Measurements from ENCODE around the gene RABGAP1L. TPM values are rescaled to one million over a fixed set of nuclear protein-coding genes. Genes with fewer than 3 reads are reported as not detected.

The RABGAP1L gene
- total RNA-seq, 1 experiment from 2014 or later: 76.9 TPM

DNA sequence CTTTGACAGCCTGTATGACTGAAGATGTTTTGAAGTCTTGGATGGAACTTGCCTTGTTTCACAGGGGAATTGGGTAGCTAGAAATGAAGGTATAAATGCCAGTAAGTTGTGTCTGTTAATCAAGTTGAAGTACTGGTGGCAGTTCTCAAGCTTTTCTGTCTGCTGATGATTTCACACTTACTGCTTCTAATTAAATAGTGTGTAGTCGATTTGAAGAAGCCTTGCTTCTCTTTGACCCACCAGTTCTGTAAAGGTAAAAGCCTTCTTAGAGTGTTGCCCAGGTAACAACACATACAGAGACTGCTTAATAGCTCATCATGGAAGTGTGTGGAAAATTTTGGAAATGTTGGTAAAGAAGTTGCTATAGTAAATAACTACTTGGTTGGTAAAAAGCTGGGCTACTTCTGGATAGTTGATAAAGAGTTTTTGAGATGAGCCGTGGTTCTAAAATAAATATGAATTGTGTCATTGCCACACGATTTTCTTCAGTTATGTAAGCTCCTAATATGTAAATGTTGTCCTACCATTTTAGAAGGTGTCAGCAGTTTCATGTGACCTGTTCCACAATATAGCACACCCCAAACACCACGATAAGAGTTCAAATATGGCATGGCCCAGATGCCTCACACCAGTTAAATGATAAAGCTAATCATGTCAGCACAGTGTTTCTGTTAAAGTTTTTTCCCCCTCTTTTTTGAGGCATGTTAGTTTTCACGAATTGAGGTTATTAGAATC is 7.4 kb downstream of the RABGAP1L start:
- Mint-ChIP-seq H3K27ac (peak overlapping the region; percentile 24; the same call in 1 of the 2 replicates), H3K36me3 (no peaks in the 10 kb centered on the region), H3K9me3 (no peaks in the 10 kb centered on the region), H3K27me3 (ENCODE audit: low read depth) (no peaks in the 10 kb centered on the region), H3K4me3 (no peak overlapping the region), H3K4me1 (peaks cover 15% of the 10 kb centered on the region)
- no peak for TF ChIP-seq ZNF423 (CRISPR knock-in tag; IDR thresholded peaks at IDR 0.05)
- no peak for TF ChIP-seq HMGA2 (CRISPR knock-in tag; IDR thresholded peaks at IDR 0.05)
- TF ChIP-seq CDX4 (CRISPR knock-in tag; IDR thresholded peaks at IDR 0.05; ENCODE audit: borderline replicate concordance): no peak
- TF ChIP-seq ZNF219 (CRISPR knock-in tag; IDR thresholded peaks at IDR 0.05; ENCODE audit: borderline replicate concordance): no peak
- no peak for TF ChIP-seq KAT7 (CRISPR knock-in tag; IDR thresholded peaks at IDR 0.05; ENCODE audit: borderline replicate concordance)
- no peak for TF ChIP-seq ARID4B (CRISPR knock-in tag; IDR thresholded peaks at IDR 0.05; ENCODE audit: borderline replicate concordance)
- no peak for TF ChIP-seq TCF7 (CRISPR knock-in tag; IDR thresholded peaks at IDR 0.05; ENCODE audit: low read depth)
- TF ChIP-seq NFE2L1 (CRISPR knock-in tag; IDR thresholded peaks at IDR 0.05): no peak
- POLR2A ChIA-PET: interaction anchor here (0.8 kb wide), 1 partner anchor 1634 kb away, joined by 3 read pairs; no protein-coding TSS in a partner anchor
- DNase-seq (ENCODE audit: low spot score) (no peak), ATAC-seq (no peak)
- CTCF ChIA-PET: interaction anchor here (1.3 to 1.7 kb wide), 2 partner anchors 51 to 52 kb away, joined by 3 to 7 read pairs; no protein-coding TSS in a partner anchor

DNA sequence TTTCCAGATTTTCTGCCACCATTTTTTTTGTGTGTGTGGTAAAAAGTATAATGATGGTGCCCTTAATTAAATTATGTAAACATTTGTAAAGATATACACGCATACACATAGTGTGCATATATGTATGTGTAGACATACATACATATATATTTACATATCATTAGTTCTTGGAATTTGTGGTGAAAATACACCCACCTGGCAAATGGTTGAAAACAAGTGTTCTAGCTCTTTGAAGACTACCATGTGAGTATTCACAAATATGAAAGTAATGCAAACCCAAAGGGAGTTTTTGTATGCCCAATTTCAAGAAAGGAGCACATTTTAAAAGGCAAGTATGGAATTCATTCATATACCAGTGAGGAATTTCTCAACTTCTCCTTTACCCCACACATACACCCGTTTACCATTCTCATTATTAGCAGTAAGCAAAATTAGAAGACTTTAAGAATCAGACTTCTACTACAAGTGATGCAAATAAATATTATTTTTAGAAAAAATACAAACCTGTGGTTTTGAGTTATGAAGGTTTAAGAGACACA is 8.0 kb downstream of the RABGAP1L start:
- POLR2A ChIA-PET: interaction anchor here (0.6 kb wide), 1 partner anchor 29 kb away, joined by 5 read pairs; no protein-coding TSS in a partner anchor

DNA sequence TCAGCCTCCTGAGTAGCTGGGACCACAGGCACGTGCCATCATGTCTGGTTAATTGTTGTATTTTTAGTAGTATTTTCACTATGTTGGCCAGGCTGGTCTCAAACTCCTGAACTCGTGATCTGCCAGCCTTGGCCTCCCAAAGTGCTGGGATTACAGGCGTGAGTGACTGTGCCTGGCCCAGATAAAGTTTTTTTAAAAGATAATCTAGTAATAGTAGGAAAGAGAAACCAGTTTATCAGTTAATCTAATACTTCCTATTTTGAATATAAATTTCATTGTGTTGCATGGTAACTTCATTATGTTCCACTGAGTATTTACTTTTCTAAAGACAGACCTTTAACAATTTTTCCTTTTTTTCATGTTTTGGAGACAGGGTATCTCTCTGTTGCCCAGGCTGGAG is 10.0 kb downstream of the RABGAP1L start:
- TF ChIP-seq, protein P1, sequence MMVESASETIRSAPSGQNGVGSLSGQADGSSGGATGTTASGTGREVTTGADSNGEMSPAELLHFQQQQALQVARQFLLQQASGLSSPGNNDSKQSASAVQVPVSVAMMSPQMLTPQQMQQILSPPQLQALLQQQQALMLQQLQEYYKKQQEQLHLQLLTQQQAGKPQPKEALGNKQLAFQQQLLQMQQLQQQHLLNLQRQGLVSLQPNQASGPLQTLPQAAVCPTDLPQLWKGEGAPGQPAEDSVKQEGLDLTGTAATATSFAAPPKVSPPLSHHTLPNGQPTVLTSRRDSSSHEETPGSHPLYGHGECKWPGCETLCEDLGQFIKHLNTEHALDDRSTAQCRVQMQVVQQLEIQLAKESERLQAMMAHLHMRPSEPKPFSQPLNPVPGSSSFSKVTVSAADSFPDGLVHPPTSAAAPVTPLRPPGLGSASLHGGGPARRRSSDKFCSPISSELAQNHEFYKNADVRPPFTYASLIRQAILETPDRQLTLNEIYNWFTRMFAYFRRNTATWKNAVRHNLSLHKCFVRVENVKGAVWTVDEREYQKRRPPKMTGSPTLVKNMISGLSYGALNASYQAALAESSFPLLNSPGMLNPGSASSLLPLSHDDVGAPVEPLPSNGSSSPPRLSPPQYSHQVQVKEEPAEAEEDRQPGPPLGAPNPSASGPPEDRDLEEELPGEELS (CRISPR knock-in tag; IDR thresholded peaks at IDR 0.05): no peak
- TF ChIP-seq, protein P2, sequence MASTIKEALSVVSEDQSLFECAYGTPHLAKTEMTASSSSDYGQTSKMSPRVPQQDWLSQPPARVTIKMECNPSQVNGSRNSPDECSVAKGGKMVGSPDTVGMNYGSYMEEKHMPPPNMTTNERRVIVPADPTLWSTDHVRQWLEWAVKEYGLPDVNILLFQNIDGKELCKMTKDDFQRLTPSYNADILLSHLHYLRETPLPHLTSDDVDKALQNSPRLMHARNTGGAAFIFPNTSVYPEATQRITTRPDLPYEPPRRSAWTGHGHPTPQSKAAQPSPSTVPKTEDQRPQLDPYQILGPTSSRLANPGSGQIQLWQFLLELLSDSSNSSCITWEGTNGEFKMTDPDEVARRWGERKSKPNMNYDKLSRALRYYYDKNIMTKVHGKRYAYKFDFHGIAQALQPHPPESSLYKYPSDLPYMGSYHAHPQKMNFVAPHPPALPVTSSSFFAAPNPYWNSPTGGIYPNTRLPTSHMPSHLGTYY (CRISPR knock-in tag; IDR thresholded peaks at IDR 0.05): no peak
- TF ChIP-seq CDX4 (CRISPR knock-in tag; IDR thresholded peaks at IDR 0.05; ENCODE audit: borderline replicate concordance) (no peak), ZBTB21 (CRISPR knock-in tag; IDR thresholded peaks at IDR 0.05; ENCODE audit: borderline replicate concordance) (no peak), NFYB (CRISPR knock-in tag; conservative IDR thresholded peaks at IDR 0.05; ENCODE audit: low read depth) (no peak), GRHL2 (CRISPR knock-in tag; IDR thresholded peaks at IDR 0.05; ENCODE audit: insufficient replicate concordance, severe bottlenecking) (no peak)
- ATAC-seq (no peak), DNase-seq (ENCODE audit: low spot score) (no peak)
- H3K36me3 Mint-ChIP-seq: no peaks in the 10 kb centered on the region
- CTCF ChIA-PET: interaction anchor here (0.6 kb wide), 1 partner anchor 652 kb away, joined by 4 read pairs; no protein-coding TSS in a partner anchor
- POLR2A ChIA-PET: no interaction called here
- H3K4me1 Mint-ChIP-seq: no peaks in the 10 kb centered on the region
- H3K9me3 Mint-ChIP-seq: no peaks in the 10 kb centered on the region
- no peak overlapping the region; the same call in 1 of the 2 replicates for H3K27ac Mint-ChIP-seq
- H3K27me3 Mint-ChIP-seq (ENCODE audit: low read depth): no peaks in the 10 kb centered on the region
- no peak overlapping the region for H3K4me3 Mint-ChIP-seq

More for the DNA sequence above, 8.0 kb downstream of the RABGAP1L start:
- Mint-ChIP-seq H3K27me3 (ENCODE audit: low read depth) (no peaks in the 10 kb centered on the region), H3K36me3 (no peaks in the 10 kb centered on the region), H3K27ac (no peak overlapping the region), H3K9me3 (no peaks in the 10 kb centered on the region), H3K4me1 (peaks cover 9% of the 10 kb centered on the region), H3K4me3 (no peak overlapping the region)
- DNase-seq (ENCODE audit: low spot score) (no peak), ATAC-seq (no peak)
- TF ChIP-seq SMAD4 (CRISPR knock-in tag; IDR thresholded peaks at IDR 0.05) (no peak), ZNF671 (CRISPR knock-in tag; IDR thresholded peaks at IDR 0.05) (no peak)
- TF ChIP-seq, protein P3, sequence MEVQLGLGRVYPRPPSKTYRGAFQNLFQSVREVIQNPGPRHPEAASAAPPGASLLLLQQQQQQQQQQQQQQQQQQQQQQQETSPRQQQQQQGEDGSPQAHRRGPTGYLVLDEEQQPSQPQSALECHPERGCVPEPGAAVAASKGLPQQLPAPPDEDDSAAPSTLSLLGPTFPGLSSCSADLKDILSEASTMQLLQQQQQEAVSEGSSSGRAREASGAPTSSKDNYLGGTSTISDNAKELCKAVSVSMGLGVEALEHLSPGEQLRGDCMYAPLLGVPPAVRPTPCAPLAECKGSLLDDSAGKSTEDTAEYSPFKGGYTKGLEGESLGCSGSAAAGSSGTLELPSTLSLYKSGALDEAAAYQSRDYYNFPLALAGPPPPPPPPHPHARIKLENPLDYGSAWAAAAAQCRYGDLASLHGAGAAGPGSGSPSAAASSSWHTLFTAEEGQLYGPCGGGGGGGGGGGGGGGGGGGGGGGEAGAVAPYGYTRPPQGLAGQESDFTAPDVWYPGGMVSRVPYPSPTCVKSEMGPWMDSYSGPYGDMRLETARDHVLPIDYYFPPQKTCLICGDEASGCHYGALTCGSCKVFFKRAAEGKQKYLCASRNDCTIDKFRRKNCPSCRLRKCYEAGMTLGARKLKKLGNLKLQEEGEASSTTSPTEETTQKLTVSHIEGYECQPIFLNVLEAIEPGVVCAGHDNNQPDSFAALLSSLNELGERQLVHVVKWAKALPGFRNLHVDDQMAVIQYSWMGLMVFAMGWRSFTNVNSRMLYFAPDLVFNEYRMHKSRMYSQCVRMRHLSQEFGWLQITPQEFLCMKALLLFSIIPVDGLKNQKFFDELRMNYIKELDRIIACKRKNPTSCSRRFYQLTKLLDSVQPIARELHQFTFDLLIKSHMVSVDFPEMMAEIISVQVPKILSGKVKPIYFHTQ (CRISPR knock-in tag; IDR thresholded peaks at IDR 0.05): no peak
- CTCF ChIA-PET: interaction anchor here (0.6 to 1.7 kb wide), 3 partner anchors 37 to 347 kb away, joined by 4 to 9 read pairs (median 7); no protein-coding TSS in a partner anchor
